Transverse colon (tissue), 4 donors: ENCODE results near the gene CABCOCO1. TPM values are rescaled to one million over a fixed set of nuclear protein-coding genes. Genes with fewer than 3 reads are reported as not detected.

Source experiments
- DNase-seq: peaks from one replicate; pipeline ENCODE4 v3.0.0-alpha.2; 2019
- H3K27ac ChIP-seq, 4 donors: fragments of 200-600 bp; sonication (generic); 2 replicates each; pipeline ENCODE4 v1.5.1; 2016 to 2018; ENCODE audit warnings: inconsistent platforms in 4 of 4
- H3K27me3 ChIP-seq: fragments of 200-600 bp; sonication (generic); 2 replicates; pipeline ENCODE4 v1.5.1; 2017; ENCODE audit warnings: inconsistent platforms
- H3K36me3 ChIP-seq, 4 donors: fragments of 200-600 bp; sonication (generic); 2 replicates each; pipeline ENCODE4 v1.5.1; 2017 to 2019; ENCODE audit warnings: inconsistent platforms in 4 of 4
- H3K4me1 ChIP-seq, 4 donors: fragments of 200-600 bp; sonication (generic); 2 replicates each; pipeline ENCODE4 v1.5.1; 2017 to 2020; ENCODE audit warnings: inconsistent platforms in 4 of 4
- H3K4me3 ChIP-seq, 4 donors: fragments of 200-600 bp; sonication (generic); 1 replicate in 1 of 4; 2 replicates in 3 of 4; pipeline versions ENCODE4 v1.5.1 to v1.6.1; 2017 to 2019; ENCODE audit warnings: inconsistent platforms in 4 of 4
- H3K9me3 ChIP-seq, 2 donors: fragments of 200-600 bp; sonication (generic); 2 replicates each; pipeline ENCODE4 v1.5.1; 2017 to 2019; ENCODE audit warnings: inconsistent platforms in 2 of 2
- CTCF ChIP-seq, 5 experiments: fragments of 200-600 bp in 3 of 5; fragments of 450-650 bp in 2 of 5; sonication (generic) in 3 of 5; IDR thresholded peaks; 1 replicate in 2 of 5; 2 replicates in 3 of 5; pipeline ENCODE4 v1.5.1; 2016 to 2017; ENCODE audit warnings: antibody characterized with exemption in 5 of 5, inconsistent platforms in 3 of 5, mild to moderate bottlenecking in 2 of 5, moderate library complexity in 1 of 5
- EP300 ChIP-seq: sonication (generic); formaldehyde crosslinking; IDR thresholded peaks from one replicate; pipeline ENCODE4 v1.6.1; 2017; ENCODE audit warnings: antibody characterized with exemption, low read depth
- POLR2A ChIP-seq: fragments of 450-650 bp; IDR thresholded peaks from one replicate; pipeline ENCODE4 v1.6.1; 2016; ENCODE audit warnings: antibody characterized with exemption, mild to moderate bottlenecking, moderate library complexity
- POLR2AphosphoS5 ChIP-seq, 3 donors: sonication (generic); formaldehyde crosslinking; IDR thresholded peaks; one replicate each; pipeline ENCODE4 v1.6.1; 2016; ENCODE audit warnings: antibody characterized with exemption in 3 of 3
- WGBS, 2 donors: methylation state at CpG; one replicate each; pipeline ENCODE4 v1.1.5; 2018; ENCODE audit warnings: low coverage in 1 of 2; 5-methylcytosine and 5-hydroxymethylcytosine counted together
- in situ Hi-C, 4 donors: fragments of 200-750 bp; cut with MboI; loops; one replicate each; pipeline versions ENCODE4 v1.15.0 to v1.15.1; 2017; ENCODE audit warnings: low sequenced_read_pairs in 3 of 4, low pct_ligation_motif_present in 1 of 4, low pct_unique_long_range_greater_than_20kb in 1 of 4
- intact Hi-C: fragments of 100-400 bp; cut with DNase I; formaldehyde crosslinking; loops from one replicate; pipeline ENCODE4 v1.15.1; 2023; ENCODE audit warnings: low total_unique reads
- total RNA-seq, 4 donors: library from RNA; depleted of rRNA; stranded (reverse); fragments of >200 nt; gene quantifications; one replicate each; pipeline ENCODE4 v1.1.0, GENCODE V29; 2016

Gene CABCOCO1
- total RNA-seq, 4 donors from 2014 or later, result not detected

GRCh38 chr10:61669849-61670248 lies 7.1 kb downstream of the CABCOCO1 start:
- no peak overlapping the region for H3K27ac ChIP-seq
- in situ Hi-C loops (no loop called here), intact Hi-C loops (no loop called here)
- TF ChIP-seq CTCF (IDR thresholded peaks at IDR 0.05) (no peak), POLR2AphosphoS5 (IDR thresholded peaks at IDR 0.05) (no peak), POLR2A (no peak), EP300 (no peak)
- peaks cover 0 to 5% (median 0%) of the 10 kb centered on the region in 4 donors for H3K4me1 ChIP-seq
- H3K27me3 ChIP-seq, result no peaks in the 10 kb centered on the region
- no peak overlapping the region for H3K4me3 ChIP-seq
- no peaks in the 10 kb centered on the region for H3K36me3 ChIP-seq
- DNase-seq, result no peak
- H3K9me3 ChIP-seq, result no peaks in the 10 kb centered on the region

- 74 to 78% methylated on average over 4 of the region's 4 CpGs for whole genome bisulfite sequencing, 2 donors
- H3K27me3 ChIP-seq, result no peaks in the 10 kb centered on the region
- H3K4me3 ChIP-seq, result no peak overlapping the region
- H3K36me3 ChIP-seq, result no peaks in the 10 kb centered on the region
- in situ Hi-C loops, result no loop called here
- intact Hi-C loops, result no loop called here
- H3K9me3 ChIP-seq, result no peaks in the 10 kb centered on the region
- no peak for TF ChIP-seq EP300
- no peak for DNase-seq
- peaks cover 0 to 5% (median 0%) of the 10 kb centered on the region in 4 donors for H3K4me1 ChIP-seq
- H3K27ac ChIP-seq, result no peak overlapping the region
Measured at GRCh38 chr10:61673360-61673759, 10.6 kb downstream of the CABCOCO1 start.

GRCh38 chr10:61682323-61682722 lies 19.6 kb downstream of the CABCOCO1 start:
- no peak for DNase-seq
- Histone ChIP-seq H3K4me1 (no peaks in the 10 kb centered on the region), H3K27me3 (no peaks in the 10 kb centered on the region), H3K36me3 (no peaks in the 10 kb centered on the region), H3K9me3 (no peaks in the 10 kb centered on the region), H3K27ac (no peak overlapping the region), H3K4me3 (no peak overlapping the region)
- intact Hi-C loops (no loop called here), in situ Hi-C loops (no loop called here)
- TF ChIP-seq POLR2A (no peak), POLR2AphosphoS5 (IDR thresholded peaks at IDR 0.05) (no peak), EP300 (no peak), CTCF (IDR thresholded peaks at IDR 0.05) (no peak)
- 75 to 81% methylated on average over 1 of the region's 1 CpG for WGBS, 2 donors

- H3K9me3 ChIP-seq, result no peaks in the 10 kb centered on the region
- in situ Hi-C loops, result no loop called here
- no peak overlapping the region for H3K27ac ChIP-seq
- H3K27me3 ChIP-seq, result no peaks in the 10 kb centered on the region
- TF ChIP-seq POLR2AphosphoS5 (IDR thresholded peaks at IDR 0.05) (no peak), CTCF (IDR thresholded peaks at IDR 0.05) (no peak), EP300 (no peak), POLR2A (no peak)
- WGBS, 2 donors, result 80 to 92% methylated on average over 1 of the region's 1 CpG
- H3K4me1 ChIP-seq, result no peaks in the 10 kb centered on the region
- DNase-seq, result no peak
- H3K36me3 ChIP-seq, result no peaks in the 10 kb centered on the region
- intact Hi-C loops, result no loop called here
- no peak overlapping the region for H3K4me3 ChIP-seq
Measured at GRCh38 chr10:61683319-61683718, 20.6 kb downstream of the CABCOCO1 start.

- intact Hi-C loops, result no loop called here
Measured at GRCh38 chr10:61684894-61685507, 22.3 kb downstream of the CABCOCO1 start.

More at GRCh38 chr10:61684894-61685507, 22.3 kb downstream of the CABCOCO1 start:
- DNase-seq, result no peak
- Histone ChIP-seq H3K27ac (no peak overlapping the region), H3K4me3 (no peak overlapping the region), H3K27me3 (no peaks in the 10 kb centered on the region), H3K4me1 (no peaks in the 10 kb centered on the region), H3K36me3 (no peaks in the 10 kb centered on the region), H3K9me3 (no peaks in the 10 kb centered on the region)
- WGBS, 2 donors, result 86 to 87% methylated on average over 3 of the region's 3 CpGs
- no peak for TF ChIP-seq CTCF (IDR thresholded peaks at IDR 0.05)
- no peak for TF ChIP-seq EP300
- no peak for TF ChIP-seq POLR2A
- no peak for TF ChIP-seq POLR2AphosphoS5 (IDR thresholded peaks at IDR 0.05)
- in situ Hi-C loops, result no loop called here
